ENCODE results near the gene MAMDC4.
"Not testable (repeated sequence)": the region's sequence is repeated elsewhere in the genome, so short reads cannot be mapped to it uniquely, and the experiment has no call there.

MAMDC4 gene

GRCh38 chr9:136837146-136837855, 14.8 kb upstream of the MAMDC4 start:
- in situ Hi-C loops (cut with MboI; ENCODE audit: low sequenced_read_pairs, unreplicated experiment), result no loop called here
- no peak for TF ChIP-seq CTCF (IDR thresholded peaks at IDR 0.05; ENCODE audit: borderline replicate concordance, control extremely low read depth, extremely low read depth, insufficient read depth, missing control alignments)
- no peak for DNase-seq (ENCODE audit: low spot score)

GRCh38 chr9:136837856-136838277, 14.3 kb upstream of the MAMDC4 start:
- in situ Hi-C loops (cut with MboI; ENCODE audit: low sequenced_read_pairs, unreplicated experiment), result not testable (repeated sequence)

GRCh38 chr9:136838314-136839228, 13.6 kb upstream of the MAMDC4 start:
- no peak for TF ChIP-seq CTCF (IDR thresholded peaks at IDR 0.05; ENCODE audit: borderline replicate concordance, control extremely low read depth, extremely low read depth, insufficient read depth, missing control alignments)
- in situ Hi-C loops (cut with MboI; ENCODE audit: low sequenced_read_pairs, unreplicated experiment), result no loop called here
- DNase-seq (ENCODE audit: low spot score), result no peak

More at GRCh38 chr9:136837856-136838277, 14.3 kb upstream of the MAMDC4 start:
- not testable (repeated sequence) for DNase-seq (ENCODE audit: low spot score)

GRCh38 chr9:136839229-136840139, 12.7 kb upstream of the MAMDC4 start:
- TF ChIP-seq CTCF (IDR thresholded peaks at IDR 0.05; ENCODE audit: borderline replicate concordance, control extremely low read depth, extremely low read depth, insufficient read depth, missing control alignments), result no peak
- in situ Hi-C loops (cut with MboI; ENCODE audit: low sequenced_read_pairs, unreplicated experiment), result no loop called here
- DNase-seq (ENCODE audit: low spot score), result no peak

- no peak for DNase-seq (ENCODE audit: low spot score)
- no peak for TF ChIP-seq CTCF (IDR thresholded peaks at IDR 0.05; ENCODE audit: borderline replicate concordance, control extremely low read depth, extremely low read depth, insufficient read depth, missing control alignments)
- in situ Hi-C loops (cut with MboI; ENCODE audit: low sequenced_read_pairs, unreplicated experiment), result no loop called here
Measured at GRCh38 chr9:136840140-136840876, 11.8 kb upstream of the MAMDC4 start.

GRCh38 chr9:136840877-136841645, 11.1 kb upstream of the MAMDC4 start:
- TF ChIP-seq CTCF (IDR thresholded peaks at IDR 0.05; ENCODE audit: borderline replicate concordance, control extremely low read depth, extremely low read depth, insufficient read depth, missing control alignments), result no peak
- in situ Hi-C loops (cut with MboI; ENCODE audit: low sequenced_read_pairs, unreplicated experiment), result no loop called here
- DNase-seq (ENCODE audit: low spot score), result no peak

- DNase-seq (ENCODE audit: low spot score); in situ Hi-C loops (cut with MboI; ENCODE audit: low sequenced_read_pairs, unreplicated experiment): not testable (repeated sequence)
Measured at GRCh38 chr9:136841646-136842379, 10.3 kb upstream of the MAMDC4 start.

Data from GM13976 (cell line).